PFSK-1 (cell line): ENCODE data around the gene FAM53B.

Experiments used
- FOXP2 ChIP-seq: optimal IDR thresholded peaks from 2 replicates; pipeline ENCODE3; 2011; ENCODE audit warnings: borderline replicate concordance, control low read depth, inconsistent platforms; ENCODE audit not compliant: insufficient read depth; ENCODE audit errors: extremely low read length, extremely low read depth
- POLR2AphosphoS5 ChIP-seq: IDR thresholded peaks from 2 replicates; pipeline ENCODE4 v1.6.1; 2012; ENCODE audit warnings: low read depth, mild to moderate bottlenecking, control low read depth, low read length, moderate library complexity
- SIN3A ChIP-seq: IDR thresholded peaks from 2 replicates; pipeline ENCODE4 v1.6.1; 2012; ENCODE audit warnings: mild to moderate bottlenecking, low read length, moderate library complexity, borderline replicate concordance; ENCODE audit not compliant: insufficient read depth
- TAF1 ChIP-seq: IDR thresholded peaks from 2 replicates; pipeline ENCODE4 v1.6.1; 2012; ENCODE audit warnings: low read length, control low read depth, borderline replicate concordance; ENCODE audit not compliant: insufficient read depth
- TF ChIP-seq, protein P1 (sequence below), 2 experiments: IDR thresholded peaks; 2 replicates each; pipeline versions ENCODE4 v1.6.1 to v1.8.0; 2011 to 2012; ENCODE audit warnings: low read depth in 2 of 2, low read length in 2 of 2, control low read depth in 1 of 2, inconsistent platforms in 1 of 2, mild to moderate bottlenecking in 1 of 2, moderate library complexity in 1 of 2; ENCODE audit not compliant: insufficient read depth in 1 of 2

FAM53B gene

DNA sequence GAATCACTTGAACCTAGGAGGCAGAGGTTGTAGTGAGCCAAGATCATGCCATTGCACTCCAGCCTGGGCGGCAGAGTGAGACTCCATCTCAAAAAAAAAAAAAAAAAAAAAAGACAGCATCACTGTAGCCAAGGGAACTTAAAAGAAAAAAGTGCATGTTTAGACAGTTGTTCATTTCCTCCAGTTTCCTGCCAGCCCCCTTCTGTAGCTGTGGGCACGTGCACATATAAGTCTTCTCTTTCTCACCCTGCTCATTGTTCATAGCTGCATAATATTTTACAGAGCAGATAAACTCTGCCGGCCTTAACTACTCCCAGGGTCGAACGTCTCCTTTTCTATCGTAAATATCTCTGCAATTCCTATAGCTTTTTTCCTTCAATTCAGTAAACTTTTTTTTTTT is 149.9 kb downstream of the FAM53B start:
- TF ChIP-seq SIN3A (no peak), TAF1 (no peak), POLR2AphosphoS5 (no peak), FOXP2 (no peak)
- TF ChIP-seq, protein P1, sequence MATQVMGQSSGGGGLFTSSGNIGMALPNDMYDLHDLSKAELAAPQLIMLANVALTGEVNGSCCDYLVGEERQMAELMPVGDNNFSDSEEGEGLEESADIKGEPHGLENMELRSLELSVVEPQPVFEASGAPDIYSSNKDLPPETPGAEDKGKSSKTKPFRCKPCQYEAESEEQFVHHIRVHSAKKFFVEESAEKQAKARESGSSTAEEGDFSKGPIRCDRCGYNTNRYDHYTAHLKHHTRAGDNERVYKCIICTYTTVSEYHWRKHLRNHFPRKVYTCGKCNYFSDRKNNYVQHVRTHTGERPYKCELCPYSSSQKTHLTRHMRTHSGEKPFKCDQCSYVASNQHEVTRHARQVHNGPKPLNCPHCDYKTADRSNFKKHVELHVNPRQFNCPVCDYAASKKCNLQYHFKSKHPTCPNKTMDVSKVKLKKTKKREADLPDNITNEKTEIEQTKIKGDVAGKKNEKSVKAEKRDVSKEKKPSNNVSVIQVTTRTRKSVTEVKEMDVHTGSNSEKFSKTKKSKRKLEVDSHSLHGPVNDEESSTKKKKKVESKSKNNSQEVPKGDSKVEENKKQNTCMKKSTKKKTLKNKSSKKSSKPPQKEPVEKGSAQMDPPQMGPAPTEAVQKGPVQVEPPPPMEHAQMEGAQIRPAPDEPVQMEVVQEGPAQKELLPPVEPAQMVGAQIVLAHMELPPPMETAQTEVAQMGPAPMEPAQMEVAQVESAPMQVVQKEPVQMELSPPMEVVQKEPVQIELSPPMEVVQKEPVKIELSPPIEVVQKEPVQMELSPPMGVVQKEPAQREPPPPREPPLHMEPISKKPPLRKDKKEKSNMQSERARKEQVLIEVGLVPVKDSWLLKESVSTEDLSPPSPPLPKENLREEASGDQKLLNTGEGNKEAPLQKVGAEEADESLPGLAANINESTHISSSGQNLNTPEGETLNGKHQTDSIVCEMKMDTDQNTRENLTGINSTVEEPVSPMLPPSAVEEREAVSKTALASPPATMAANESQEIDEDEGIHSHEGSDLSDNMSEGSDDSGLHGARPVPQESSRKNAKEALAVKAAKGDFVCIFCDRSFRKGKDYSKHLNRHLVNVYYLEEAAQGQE (IDR thresholded peaks at IDR 0.05; ENCODE audit: insufficient read depth in 1 of 2, low read depth in 2 of 2, low read length in 2 of 2): no peak

DNA sequence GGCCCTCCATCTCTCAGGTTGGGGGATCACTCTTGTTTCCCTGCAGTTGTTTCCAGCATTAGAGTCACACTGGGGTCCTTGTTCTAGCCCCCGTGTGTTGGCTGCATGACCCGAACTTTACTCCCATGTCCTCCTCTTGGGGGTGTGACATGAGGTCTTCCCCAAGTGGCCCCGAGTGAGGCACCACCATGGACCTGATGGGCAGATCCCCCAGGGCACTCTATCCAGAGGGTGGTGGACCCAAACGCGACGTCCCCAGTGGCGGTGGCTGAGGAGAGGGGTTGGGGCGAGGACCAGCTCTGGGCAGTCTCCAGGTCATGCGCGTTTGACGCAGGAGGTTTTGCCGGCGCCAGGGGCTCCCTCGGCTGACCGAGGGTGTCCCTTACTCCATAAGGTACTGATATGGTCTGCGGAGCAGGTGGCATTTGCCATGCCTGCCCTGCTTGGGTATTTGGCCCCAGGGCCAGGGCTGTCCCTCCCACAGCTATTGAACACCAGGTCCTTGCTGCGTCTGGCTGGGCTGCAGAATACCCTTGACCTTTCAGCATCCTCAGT is 150.7 kb downstream of the FAM53B start:
- TF ChIP-seq TAF1 (no peak), SIN3A (no peak), POLR2AphosphoS5 (no peak), FOXP2 (no peak)
- TF ChIP-seq, protein P1 (IDR thresholded peaks at IDR 0.05; ENCODE audit: insufficient read depth in 1 of 2, low read depth in 2 of 2, low read length in 2 of 2): no peak

DNA sequence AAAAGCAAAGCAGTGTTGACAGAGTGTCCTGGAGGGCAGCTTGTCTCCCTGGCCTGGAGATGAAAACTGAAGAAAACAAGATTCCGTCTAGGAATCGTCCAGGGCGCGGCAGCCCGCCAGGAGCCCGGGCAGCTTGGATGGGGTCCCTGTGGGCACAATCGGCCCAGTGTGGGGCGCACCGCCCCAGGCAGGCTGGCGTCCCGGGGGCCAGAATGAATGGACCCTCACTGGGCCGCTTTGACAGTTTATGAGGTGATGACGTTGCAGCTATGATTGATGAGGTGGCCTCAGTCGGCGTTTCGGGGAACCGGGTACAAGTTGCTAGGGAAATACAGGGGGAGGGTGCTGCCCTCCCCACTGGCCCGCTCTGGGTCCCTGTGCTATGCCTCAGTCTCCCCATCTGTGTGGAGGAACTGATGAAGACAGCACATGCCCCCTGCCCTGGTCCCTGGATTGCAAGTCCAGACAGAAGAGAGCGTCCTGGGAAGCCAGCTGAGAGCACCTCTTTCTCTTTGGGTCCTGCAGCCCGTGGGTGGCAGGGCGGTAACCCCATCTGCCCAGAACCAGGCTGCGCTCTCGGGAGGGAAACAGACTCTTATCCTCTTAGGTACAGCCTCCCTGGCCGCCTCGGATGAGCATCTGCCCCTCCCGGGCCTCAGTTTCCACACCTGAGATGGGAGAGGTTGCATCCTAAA is 151.3 kb downstream of the FAM53B start:
- no peak for TF ChIP-seq SIN3A
- no peak for TF ChIP-seq POLR2AphosphoS5
- TF ChIP-seq, protein P1 (IDR thresholded peaks at IDR 0.05; ENCODE audit: insufficient read depth in 1 of 2, low read depth in 2 of 2, low read length in 2 of 2): no peak
- no peak for TF ChIP-seq FOXP2
- TF ChIP-seq TAF1: no peak

DNA sequence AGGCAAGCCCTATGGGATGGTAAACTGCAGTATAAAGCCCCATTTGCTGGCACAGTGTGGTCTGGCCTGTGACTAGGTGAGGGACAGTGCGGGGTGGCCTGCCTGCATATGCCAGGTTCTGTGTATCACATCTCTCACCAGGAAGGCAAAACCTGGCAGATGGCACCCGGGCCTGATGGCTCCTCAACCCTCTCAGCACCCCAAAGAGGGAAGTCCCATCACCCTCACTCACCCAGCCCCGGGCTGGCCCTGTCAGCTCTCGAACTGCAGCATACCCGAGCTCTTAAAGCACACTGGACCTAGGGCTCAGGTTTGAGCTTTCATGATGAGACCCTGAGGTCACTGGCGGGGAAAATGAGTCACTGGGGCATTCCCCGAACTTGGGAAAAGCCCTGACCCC is 152.1 kb downstream of the FAM53B start:
- TF ChIP-seq FOXP2: no peak
- TF ChIP-seq SIN3A: no peak
- TF ChIP-seq, protein P1 (IDR thresholded peaks at IDR 0.05; ENCODE audit: insufficient read depth in 1 of 2, low read depth in 2 of 2, low read length in 2 of 2): no peak
- no peak for TF ChIP-seq TAF1
- TF ChIP-seq POLR2AphosphoS5: no peak

DNA sequence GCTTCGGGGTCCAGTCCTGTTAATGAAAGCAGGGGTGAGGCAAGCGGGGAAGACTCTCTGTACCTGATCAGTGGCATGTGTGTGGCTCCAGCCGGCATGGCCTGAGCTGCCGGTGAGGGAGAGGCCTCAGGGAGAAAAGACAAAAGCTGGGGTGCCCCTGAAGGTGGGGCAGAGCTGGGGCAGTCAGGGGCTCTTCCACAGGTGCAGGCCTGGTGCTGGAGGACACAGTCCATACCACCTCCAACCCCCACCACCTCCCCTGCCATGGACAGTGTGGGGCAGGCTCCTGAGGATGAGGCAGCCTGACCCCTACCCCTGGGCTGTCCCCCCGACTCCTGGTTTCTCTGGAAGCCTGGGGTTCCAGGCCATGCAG is 153.1 kb downstream of the FAM53B start:
- TF ChIP-seq POLR2AphosphoS5 (no peak), FOXP2 (no peak), TAF1 (no peak), SIN3A (no peak)
- TF ChIP-seq, protein P1 (IDR thresholded peaks at IDR 0.05; ENCODE audit: insufficient read depth in 1 of 2, low read depth in 2 of 2, low read length in 2 of 2): no peak
